Ectodermal cell (in vitro differentiated cells): ENCODE results near the gene DYNLT1.
"Not testable (repeated sequence)": the region's sequence is repeated elsewhere in the genome, so short reads cannot be mapped to it uniquely, and the experiment has no call there.

Source experiments
- H3K27ac ChIP-seq: 2 replicates; pipeline ENCODE4 v1.7.0; 2013; ENCODE audit warnings: mild to moderate bottlenecking, low read depth, low read length; ENCODE audit not compliant: insufficient read depth, poor library complexity, severe bottlenecking
- H3K27me3 ChIP-seq: 2 replicates; pipeline ENCODE4 v1.7.0; 2013; ENCODE audit warnings: mild to moderate bottlenecking, low read length; ENCODE audit not compliant: insufficient read depth, control insufficient read depth, poor library complexity, severe bottlenecking
- H3K36me3 ChIP-seq: one replicate; pipeline ENCODE4 v1.7.0; 2013; ENCODE audit warnings: low read length; ENCODE audit not compliant: control insufficient read depth, insufficient read depth
- H3K4me1 ChIP-seq: one replicate; pipeline ENCODE4 v1.7.0; 2013; ENCODE audit warnings: low read length; ENCODE audit not compliant: control insufficient read depth, insufficient read depth
- H3K4me3 ChIP-seq: 2 replicates; pipeline ENCODE4 v1.7.0; 2013; ENCODE audit warnings: low read depth, low read length, control low read depth; ENCODE audit not compliant: insufficient read depth
- H3K9me3 ChIP-seq: 2 replicates; pipeline ENCODE4 v1.7.0; 2013; ENCODE audit warnings: mild to moderate bottlenecking, low read length, moderate library complexity; ENCODE audit not compliant: control insufficient read depth
- WGBS, 2 experiments: methylation state at CpG; one replicate each; pipeline ENCODE4 v1.1.7; 2013; ENCODE audit warnings: missing lambda C conversion rate in 2 of 2; 5-methylcytosine and 5-hydroxymethylcytosine counted together

Gene DYNLT1

GRCh38 chr6:158642097-158642601, 2.4 kb downstream of the DYNLT1 start:
- Histone ChIP-seq H3K9me3 (no peaks in the 10 kb centered on the region), H3K36me3 (no peaks in the 10 kb centered on the region), H3K4me3 (no peak overlapping the region), H3K27ac (no peak overlapping the region), H3K4me1 (peaks cover 15% of the 10 kb centered on the region), H3K27me3 (peaks cover 9% of the 10 kb centered on the region)
- 88 to 91% methylated on average over 8 of the region's 8 CpGs for WGBS, 2 experiments

GRCh38 chr6:158640519-158640918, 4.0 kb downstream of the DYNLT1 start:
- Histone ChIP-seq H3K4me3 (no peak overlapping the region), H3K4me1 (peaks cover 15% of the 10 kb centered on the region), H3K27ac (no peak overlapping the region), H3K9me3 (no peaks in the 10 kb centered on the region), H3K36me3 (no peaks in the 10 kb centered on the region), H3K27me3 (peaks cover 3% of the 10 kb centered on the region)
- WGBS, 2 experiments: 89 to 92% methylated on average over 2 of the region's 2 CpGs

GRCh38 chr6:158639056-158639455, 5.5 kb downstream of the DYNLT1 start:
- H3K27me3 ChIP-seq: no peaks in the 10 kb centered on the region
- 86 to 90% methylated on average over 5 of the region's 5 CpGs for WGBS, 2 experiments
- no peak overlapping the region for H3K27ac ChIP-seq
- no peaks in the 10 kb centered on the region for H3K36me3 ChIP-seq
- peaks cover 15% of the 10 kb centered on the region for H3K4me1 ChIP-seq
- H3K9me3 ChIP-seq: no peaks in the 10 kb centered on the region
- no peak overlapping the region for H3K4me3 ChIP-seq

DNA sequence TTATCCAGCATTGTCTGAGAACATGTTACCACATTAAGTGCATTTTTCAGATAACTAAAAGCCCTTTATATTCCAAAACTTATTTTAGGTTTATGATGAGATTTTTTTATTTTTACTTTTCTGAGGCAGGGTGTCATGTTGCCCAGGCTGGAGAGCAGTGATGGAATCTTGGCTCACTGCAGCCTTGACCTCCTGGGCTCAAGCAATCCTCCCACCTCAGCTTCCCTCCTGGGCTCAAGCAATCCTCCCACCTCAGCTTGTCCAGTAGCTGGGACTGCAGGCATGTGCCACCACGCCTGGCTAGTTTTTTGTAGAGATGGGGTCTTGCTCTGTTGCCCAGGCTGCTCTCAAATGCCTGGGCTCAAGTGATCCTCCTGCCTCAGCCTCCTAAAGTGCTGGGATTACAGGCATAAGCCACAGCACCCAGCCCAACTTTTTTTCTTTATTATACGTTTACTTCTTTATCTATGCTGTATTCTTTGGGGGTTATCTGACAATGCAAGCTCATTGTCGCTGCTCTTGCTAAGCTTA, 6.2 kb downstream of the DYNLT1 start:
- no peaks in the 10 kb centered on the region for H3K9me3 ChIP-seq
- H3K27me3 ChIP-seq: no peaks in the 10 kb centered on the region
- no peaks in the 10 kb centered on the region for H3K36me3 ChIP-seq
- H3K4me3 ChIP-seq: no peak overlapping the region
- H3K27ac ChIP-seq: no peak overlapping the region
- 89 to 96% methylated on average over 3 of the region's 3 CpGs for WGBS, 2 experiments
- H3K4me1 ChIP-seq: peaks cover 15% of the 10 kb centered on the region

GRCh38 chr6:158636778-158637177, 7.8 kb downstream of the DYNLT1 start:
- Histone ChIP-seq H3K4me1 (peaks cover 7% of the 10 kb centered on the region), H3K27ac (no peak overlapping the region), H3K4me3 (no peak overlapping the region), H3K36me3 (peaks cover 4% of the 10 kb centered on the region), H3K9me3 (no peaks in the 10 kb centered on the region), H3K27me3 (no peaks in the 10 kb centered on the region)
- WGBS, 2 experiments: 94 to 95% methylated on average over 6 of the region's 8 CpGs

DNA sequence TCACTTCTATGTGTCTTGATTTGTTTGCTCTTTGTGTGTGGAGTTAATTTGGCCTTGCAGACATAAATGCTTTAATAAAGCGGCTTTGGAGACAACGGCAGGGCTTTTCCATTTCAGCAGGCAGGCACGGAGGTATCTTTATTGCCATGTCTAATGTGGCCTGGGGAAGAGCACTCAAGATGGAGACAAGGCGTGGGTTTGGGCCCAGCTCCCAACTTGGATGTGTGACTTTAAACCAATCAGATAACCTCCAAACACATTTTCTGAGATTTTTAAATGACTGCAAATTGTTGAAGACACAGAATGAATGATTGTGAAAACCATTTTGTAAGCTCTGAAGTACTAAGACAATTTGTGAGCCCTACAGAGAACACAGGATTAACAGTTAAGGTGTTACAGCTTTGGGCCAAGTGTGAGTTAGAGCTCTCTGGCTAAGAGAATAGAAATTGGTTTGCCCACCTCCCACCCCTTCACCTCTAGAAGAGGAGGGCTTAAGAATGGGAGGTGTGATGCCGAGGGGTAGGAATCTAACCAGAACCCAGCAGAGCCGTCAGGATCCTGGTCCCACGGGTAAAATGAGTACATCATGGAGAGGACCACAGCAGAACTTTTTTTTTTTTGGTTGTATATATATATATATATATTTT, 9.0 kb downstream of the DYNLT1 start:
- no peak overlapping the region for H3K27ac ChIP-seq
- peaks cover 4% of the 10 kb centered on the region for H3K36me3 ChIP-seq
- no peak overlapping the region for H3K4me3 ChIP-seq
- peaks cover 5% of the 10 kb centered on the region for H3K4me1 ChIP-seq
- no peaks in the 10 kb centered on the region for H3K9me3 ChIP-seq
- no peaks in the 10 kb centered on the region for H3K27me3 ChIP-seq
- 97 to 98% methylated on average over 4 to 6 of the region's 7 CpGs for WGBS, 2 experiments

GRCh38 chr6:158634695-158635426, 9.7 kb downstream of the DYNLT1 start:
- Histone ChIP-seq H3K4me3 (no peak overlapping the region), H3K27me3 (no peaks in the 10 kb centered on the region), H3K27ac (no peak overlapping the region), H3K9me3 (no peaks in the 10 kb centered on the region), H3K36me3 (peaks cover 4% of the 10 kb centered on the region), H3K4me1 (no peaks in the 10 kb centered on the region)
- 97 to 99% methylated on average over 5 of the region's 6 CpGs for WGBS, 2 experiments

- peaks cover 4% of the 10 kb centered on the region for H3K36me3 ChIP-seq
- H3K4me1 ChIP-seq: no peaks in the 10 kb centered on the region
- H3K27me3 ChIP-seq: no peaks in the 10 kb centered on the region
- no peak overlapping the region for H3K27ac ChIP-seq
- no peak overlapping the region for H3K4me3 ChIP-seq
- no peaks in the 10 kb centered on the region for H3K9me3 ChIP-seq
- 96% methylated on average over 11 of the region's 11 CpGs for WGBS, 2 experiments
Observed at GRCh38 chr6:158633127-158633526, 11.4 kb downstream of the DYNLT1 start.

DNA sequence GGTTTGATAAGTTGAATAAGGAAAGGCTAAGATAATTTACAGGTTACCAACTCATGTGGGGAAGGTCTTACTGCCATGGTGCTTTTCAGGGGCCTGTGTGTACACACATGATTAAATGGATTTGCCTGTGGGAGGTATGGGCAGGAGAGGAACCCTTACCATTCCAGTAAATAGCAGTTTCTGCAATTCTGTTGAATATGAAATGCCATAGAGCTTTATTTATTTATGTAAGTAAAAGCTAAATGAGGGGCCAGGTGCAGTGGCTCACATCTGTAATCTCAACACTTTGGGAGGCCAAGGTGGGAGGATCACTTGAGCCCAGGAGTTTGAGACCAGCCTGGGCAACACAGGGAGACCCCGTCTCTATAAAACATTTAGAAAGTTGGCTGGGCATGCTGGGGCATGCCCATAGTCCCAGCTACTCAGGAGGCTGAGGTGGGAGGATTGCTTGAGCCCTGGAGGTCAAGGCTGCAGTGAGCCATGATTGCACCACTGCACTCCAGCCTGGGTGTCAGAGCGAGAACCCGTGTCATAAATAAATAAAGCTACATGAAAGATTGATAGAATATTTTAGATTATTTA, 11.9 kb downstream of the DYNLT1 start:
- WGBS, 2 experiments: 80 to 97% methylated on average over 3 of the region's 3 CpGs
- H3K36me3 ChIP-seq: not testable (repeated sequence)

More for the DNA sequence above, 11.9 kb downstream of the DYNLT1 start:
- not testable (repeated sequence) for H3K4me1 ChIP-seq, H3K27ac ChIP-seq, H3K9me3 ChIP-seq, H3K4me3 ChIP-seq, H3K27me3 ChIP-seq
